SK-N-MC (cell line): ENCODE data around the gene WDR82.

Experiments
- EZH2 ChIP-seq: fragments of 200-600 bp; sonication (generic); IDR thresholded peaks from one replicate; pipeline ENCODE4 v1.6.1; 2017; ENCODE audit warnings: antibody characterized with exemption
- FOXP2 ChIP-seq: optimal IDR thresholded peaks from 2 replicates; pipeline ENCODE3; 2011; ENCODE audit warnings: mild to moderate bottlenecking, moderate library complexity; ENCODE audit not compliant: insufficient read depth; ENCODE audit errors: extremely low read length, control extremely low read depth
- POLR2AphosphoS5 ChIP-seq: IDR thresholded peaks from 2 replicates; pipeline ENCODE4 v1.6.1; 2012; ENCODE audit warnings: mild to moderate bottlenecking, low read depth, low read length, borderline replicate concordance

GRCh38 chr3:52243791-52244628 lies 34.4 kb downstream of the WDR82 start:
- TF ChIP-seq EZH2 (no peak), POLR2AphosphoS5 (no peak), FOXP2 (no peak)
